ENCODE measurements around the gene DENND11. TPM values are rescaled to one million over a fixed set of nuclear protein-coding genes. Genes with fewer than 3 reads are reported as not detected.

The DENND11 gene
- polyA plus RNA-seq, 1 experiment = 4.9 TPM

DNA sequence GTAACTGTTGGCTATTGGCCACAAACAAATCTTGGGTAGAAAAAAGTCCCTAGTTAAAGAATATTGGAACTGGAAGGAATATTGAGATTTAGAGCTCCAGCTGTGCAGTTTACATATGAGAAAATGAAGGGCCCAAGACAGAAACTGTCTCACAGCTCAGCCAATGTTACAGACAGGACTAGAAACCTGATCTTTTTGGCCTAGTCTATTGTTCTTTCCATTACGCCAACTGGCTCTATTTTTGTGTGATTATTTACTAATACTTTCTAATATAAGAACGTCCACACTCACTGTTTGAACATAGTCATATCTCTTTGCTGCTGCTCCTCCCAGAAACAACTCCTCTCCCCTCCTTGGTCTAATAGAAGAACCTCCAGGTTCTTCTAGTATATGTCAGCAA lies 7.4 kb upstream of the DENND11 start:
- H3K27me3 ChIP-seq (ENCODE audit: control insufficient read depth, insufficient read depth, low read length) = no peaks in the 10 kb centered on the region
- no peak for DNase-seq (ENCODE audit: low read depth, low spot score)
- TF ChIP-seq, protein P1, sequence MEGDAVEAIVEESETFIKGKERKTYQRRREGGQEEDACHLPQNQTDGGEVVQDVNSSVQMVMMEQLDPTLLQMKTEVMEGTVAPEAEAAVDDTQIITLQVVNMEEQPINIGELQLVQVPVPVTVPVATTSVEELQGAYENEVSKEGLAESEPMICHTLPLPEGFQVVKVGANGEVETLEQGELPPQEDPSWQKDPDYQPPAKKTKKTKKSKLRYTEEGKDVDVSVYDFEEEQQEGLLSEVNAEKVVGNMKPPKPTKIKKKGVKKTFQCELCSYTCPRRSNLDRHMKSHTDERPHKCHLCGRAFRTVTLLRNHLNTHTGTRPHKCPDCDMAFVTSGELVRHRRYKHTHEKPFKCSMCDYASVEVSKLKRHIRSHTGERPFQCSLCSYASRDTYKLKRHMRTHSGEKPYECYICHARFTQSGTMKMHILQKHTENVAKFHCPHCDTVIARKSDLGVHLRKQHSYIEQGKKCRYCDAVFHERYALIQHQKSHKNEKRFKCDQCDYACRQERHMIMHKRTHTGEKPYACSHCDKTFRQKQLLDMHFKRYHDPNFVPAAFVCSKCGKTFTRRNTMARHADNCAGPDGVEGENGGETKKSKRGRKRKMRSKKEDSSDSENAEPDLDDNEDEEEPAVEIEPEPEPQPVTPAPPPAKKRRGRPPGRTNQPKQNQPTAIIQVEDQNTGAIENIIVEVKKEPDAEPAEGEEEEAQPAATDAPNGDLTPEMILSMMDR (IDR thresholded peaks at IDR 0.05; ENCODE audit: low read depth, low read length) = no peak
- H3K4me3 ChIP-seq (ENCODE audit: low read depth, low read length) = no peak overlapping the region
- ChIA-PET CTCF (interaction anchor here (0.7 to 1.5 kb wide), 3 partner anchors 29 to 56 kb away, joined by 3 to 7 read pairs (median 4); partner anchors contain the start of gene SSBP1), POLR2A (no interaction called here)
- no peaks in the 10 kb centered on the region for H3K9me3 ChIP-seq (ENCODE audit: control insufficient read depth, insufficient read depth, low read length)
- H3K27ac ChIP-seq (ENCODE audit: low read depth, low read length) = no peak overlapping the region

DNA sequence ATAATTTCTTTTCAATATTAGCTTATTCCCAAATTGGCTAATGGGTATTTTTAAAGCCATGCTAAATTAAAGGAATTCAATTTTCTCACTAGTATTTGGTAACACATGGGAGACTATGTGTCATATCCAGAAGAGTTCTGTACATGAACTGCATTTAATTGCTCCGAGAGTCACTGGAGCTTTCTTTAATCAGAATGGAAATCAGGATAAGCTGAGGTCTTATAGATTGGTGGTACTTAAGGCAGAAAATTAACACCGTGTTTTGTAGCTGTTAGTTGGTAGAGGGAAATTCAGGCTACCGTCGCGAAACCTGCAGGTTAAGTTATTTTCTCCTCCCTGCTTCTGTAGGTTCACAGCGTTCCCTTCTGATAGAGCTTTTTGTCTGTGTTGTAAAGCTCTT lies 6.4 kb upstream of the DENND11 start, which contains the start of gene WEE2:
TSS of gene WEE2 (plus strand) at position 3 of the 400 bp plus-strand sequence. CDS start 406 bp downstream, outside the sequence.
- Histone ChIP-seq H3K27ac (ENCODE audit: low read depth, low read length) (no peak within 1 kb of the TSS), H3K27me3 (ENCODE audit: control insufficient read depth, insufficient read depth, low read length) (peaks cover 3% of the 10 kb centered on the region), H3K4me3 (ENCODE audit: low read depth, low read length) (no peak within 1 kb of the TSS), H3K9me3 (ENCODE audit: control insufficient read depth, insufficient read depth, low read length) (no peaks in the 10 kb centered on the region)
- TF ChIP-seq, protein P1 (IDR thresholded peaks at IDR 0.05; ENCODE audit: low read depth, low read length) = no peak
- no peak for DNase-seq (ENCODE audit: low read depth, low spot score)
- ChIA-PET CTCF (interaction anchor here (0.8 to 1.7 kb wide), 2 partner anchors 28 to 30 kb away, joined by 4 to 5 read pairs; partner anchors contain the start of gene SSBP1), POLR2A (no interaction called here)

DNA sequence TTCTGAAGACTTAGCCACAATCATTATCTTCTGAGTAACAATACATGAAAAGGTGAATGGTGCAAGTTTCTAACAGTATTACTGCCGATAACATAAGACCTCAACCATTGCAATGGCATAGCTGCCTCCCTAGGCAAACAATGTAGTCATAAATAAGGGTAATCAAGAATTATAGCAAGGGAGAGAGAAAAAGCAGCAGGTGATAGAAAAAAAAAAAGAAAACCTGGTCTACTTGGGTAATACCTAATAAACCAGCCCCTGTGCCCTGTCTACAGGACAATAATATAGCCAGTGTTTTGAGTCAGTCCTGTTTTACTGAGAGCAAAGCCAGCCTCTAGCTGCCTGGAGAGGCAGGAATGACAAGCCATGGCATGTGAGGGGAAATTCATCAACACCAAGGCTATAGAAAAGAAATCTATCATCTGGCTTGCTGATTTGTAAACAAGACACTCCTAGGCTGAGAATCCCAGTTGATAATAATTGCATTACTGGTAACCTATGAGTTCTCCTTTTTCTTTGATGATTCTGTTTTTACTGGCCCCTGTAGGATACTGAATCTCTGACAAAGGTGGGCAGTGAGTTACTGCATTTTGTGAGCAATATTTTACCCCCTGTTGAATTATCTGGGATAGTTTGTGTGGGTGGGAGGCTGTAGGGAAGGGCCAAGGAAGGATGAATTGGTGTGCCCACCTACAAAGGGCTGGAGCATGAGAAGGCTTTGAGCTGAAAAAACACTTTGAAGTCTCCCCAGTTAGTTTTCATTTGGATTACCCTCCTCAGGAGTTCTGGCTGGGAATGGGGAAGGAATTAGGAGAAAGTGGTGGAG lies 4.5 kb upstream of the DENND11 start:
- ChIA-PET POLR2A (no interaction called here), CTCF (no interaction called here)
- H3K9me3 ChIP-seq (ENCODE audit: control insufficient read depth, insufficient read depth, low read length) = no peaks in the 10 kb centered on the region
- TF ChIP-seq, protein P1 (IDR thresholded peaks at IDR 0.05; ENCODE audit: low read depth, low read length) = no peak
- H3K4me3 ChIP-seq (ENCODE audit: low read depth, low read length) = no peak overlapping the region
- DNase-seq (ENCODE audit: low read depth, low spot score) = no peak
- peaks cover 5% of the 10 kb centered on the region for H3K27me3 ChIP-seq (ENCODE audit: control insufficient read depth, insufficient read depth, low read length)
- no peak overlapping the region for H3K27ac ChIP-seq (ENCODE audit: low read depth, low read length)

DNA sequence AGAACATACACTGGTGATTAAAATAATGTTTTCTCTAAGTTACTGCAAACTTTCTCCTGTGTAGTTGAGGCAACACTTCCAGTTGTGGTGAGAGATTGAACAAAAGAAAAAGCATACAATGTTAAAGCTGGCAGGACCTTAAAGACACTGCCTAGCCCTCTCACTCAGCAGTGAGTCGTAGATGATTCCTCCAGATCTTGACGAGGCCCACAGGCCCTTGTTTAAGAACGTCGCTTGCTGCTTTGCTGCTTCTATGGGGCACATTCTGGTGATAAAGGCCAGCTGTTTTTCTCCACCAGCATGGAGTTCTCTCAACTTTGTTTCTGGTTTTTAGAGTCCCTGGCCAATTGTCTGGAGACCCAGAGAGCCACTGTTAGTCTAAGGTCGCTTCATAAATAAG lies 2.8 kb upstream of the DENND11 start:
- no peak for DNase-seq (ENCODE audit: low read depth, low spot score)
- H3K4me3 ChIP-seq (ENCODE audit: low read depth, low read length) = no peak overlapping the region
- H3K27ac ChIP-seq (ENCODE audit: low read depth, low read length) = peak overlapping the region; percentile 11
- no peaks in the 10 kb centered on the region for H3K9me3 ChIP-seq (ENCODE audit: control insufficient read depth, insufficient read depth, low read length)
- ChIA-PET POLR2A (no interaction called here), CTCF (no interaction called here)
- peaks cover 5% of the 10 kb centered on the region for H3K27me3 ChIP-seq (ENCODE audit: control insufficient read depth, insufficient read depth, low read length)
- TF ChIP-seq, protein P1 (IDR thresholded peaks at IDR 0.05; ENCODE audit: low read depth, low read length) = no peak

DNA sequence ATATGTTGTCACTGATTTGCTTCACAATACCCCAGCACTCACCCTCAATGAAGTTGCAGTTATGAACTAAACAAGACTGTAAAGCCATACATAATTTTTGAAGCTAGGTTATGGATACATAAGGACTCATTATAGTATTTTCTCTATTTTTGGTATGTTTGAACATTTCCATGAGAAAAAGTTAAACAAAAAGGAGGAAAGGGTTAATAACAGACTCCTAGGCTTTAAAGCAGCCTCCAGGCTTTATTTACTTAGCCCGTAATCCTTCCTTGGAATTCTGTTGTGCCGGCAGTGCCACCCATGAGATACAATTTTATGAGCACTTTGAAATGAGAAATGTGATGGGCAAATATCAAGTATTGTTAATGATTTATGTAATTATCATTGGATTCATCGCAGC lies 2.1 kb upstream of the DENND11 start:
- no peak for DNase-seq (ENCODE audit: low read depth, low spot score)
- Histone ChIP-seq H3K9me3 (ENCODE audit: control insufficient read depth, insufficient read depth, low read length) (no peaks in the 10 kb centered on the region), H3K4me3 (ENCODE audit: low read depth, low read length) (no peak overlapping the region), H3K27ac (ENCODE audit: low read depth, low read length) (no peak overlapping the region), H3K27me3 (ENCODE audit: control insufficient read depth, insufficient read depth, low read length) (peaks cover 5% of the 10 kb centered on the region)
- POLR2A ChIA-PET = no interaction called here
- TF ChIP-seq, protein P1 (IDR thresholded peaks at IDR 0.05; ENCODE audit: low read depth, low read length) = no peak
- CTCF ChIA-PET = interaction anchor here (2.3 kb wide), 1 partner anchor 34 kb away, joined by 9 read pairs; the partner anchor contains the start of gene SSBP1

All from AG04450 (cell line).